ENCODE measurements around the gene NPAT.
"Not testable (repeated sequence)": the region's sequence is repeated elsewhere in the genome, so short reads cannot be mapped to it uniquely, and the experiment has no call there.

Gene NPAT

DNA sequence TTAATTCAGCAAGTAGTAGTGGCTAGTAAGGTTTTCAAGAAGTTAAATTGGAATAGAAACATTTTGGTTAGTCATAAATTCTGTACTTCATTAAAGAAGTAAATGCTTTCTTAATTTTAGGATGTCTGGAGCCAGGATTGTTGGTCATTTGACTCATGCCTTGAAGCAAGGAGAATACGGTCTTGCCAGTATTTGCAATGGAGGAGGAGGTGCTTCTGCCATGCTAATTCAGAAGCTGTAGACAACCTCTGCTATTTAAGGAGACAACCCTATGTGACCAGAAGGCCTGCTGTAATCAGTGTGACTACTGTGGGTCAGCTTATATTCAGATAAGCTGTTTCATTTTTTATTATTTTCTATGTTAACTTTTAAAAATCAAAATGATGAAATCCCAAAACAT, 75.3 kb downstream of the NPAT start:
- no peak for DNase-seq

DNA sequence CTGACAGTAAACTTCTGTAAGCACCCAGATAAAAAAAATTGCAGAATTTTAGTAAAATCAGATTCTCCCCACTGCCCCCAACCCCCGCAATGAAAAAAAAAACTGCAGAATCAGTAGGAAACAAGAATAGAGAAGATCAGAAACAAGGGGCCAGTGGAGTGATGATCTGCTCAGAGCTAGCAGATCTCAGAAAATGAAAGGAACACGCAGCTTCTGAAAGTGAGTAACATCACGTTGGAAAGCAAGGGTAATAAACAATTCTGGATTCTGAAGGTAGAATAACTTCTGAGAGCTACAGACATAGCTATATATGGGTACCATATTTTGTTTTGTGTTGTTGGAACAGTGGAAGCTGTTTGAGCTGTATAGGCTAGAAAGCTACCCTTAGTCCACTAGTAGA, 77.8 kb downstream of the NPAT start:
- DNase-seq, result no peak

- DNase-seq, result no peak
These were observed 80.1 kb downstream of the NPAT start for GRCh38 chr11:108142304-108142703.

DNA sequence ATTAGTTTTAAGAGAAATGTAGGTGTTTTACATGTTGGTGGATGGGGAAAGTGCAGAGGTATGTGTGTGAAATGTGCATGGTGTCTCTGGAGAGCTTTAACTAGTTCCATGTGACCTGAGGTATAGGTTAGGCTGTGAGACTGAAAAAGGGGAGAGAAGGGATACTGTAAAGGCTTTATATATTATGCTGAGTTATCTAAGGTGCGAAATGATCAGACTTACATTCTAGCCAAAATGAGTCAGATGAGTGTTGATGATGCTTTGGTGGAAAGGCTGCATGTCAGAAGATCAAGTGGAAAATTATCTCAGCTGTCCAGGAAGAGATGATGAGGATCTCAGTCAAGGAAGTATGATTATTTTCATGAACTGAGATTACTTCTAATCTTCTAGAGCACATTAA, 85.2 kb downstream of the NPAT start:
- no peak for DNase-seq

- DNase-seq, result no peak
These were observed 86.4 kb downstream of the NPAT start for GRCh38 chr11:108135845-108136544.

DNA sequence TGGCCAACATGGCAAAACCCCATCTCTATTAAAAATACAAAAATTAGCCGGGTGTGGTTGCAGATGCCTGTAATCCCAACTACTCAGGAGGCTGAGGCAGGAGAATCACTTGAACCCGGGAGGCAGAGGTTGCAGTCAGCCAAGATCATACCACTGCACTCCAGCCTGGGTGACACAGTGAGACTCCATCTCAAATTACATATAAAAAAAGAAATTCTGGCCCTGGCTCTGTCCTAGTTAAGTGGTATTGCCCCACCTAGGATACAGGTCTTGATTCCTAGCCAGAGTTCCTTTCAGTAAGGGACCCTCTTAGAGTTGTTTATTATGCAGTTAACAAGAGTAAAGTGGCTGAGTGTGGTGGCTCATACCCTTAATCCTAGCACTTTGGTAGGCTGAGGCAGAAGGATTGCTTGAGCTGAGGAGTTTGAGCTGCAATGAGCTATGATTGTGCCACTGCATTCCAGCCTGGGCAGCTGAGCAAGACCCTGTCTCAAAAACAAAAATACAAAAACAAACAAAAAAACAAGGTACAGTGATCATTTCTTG, 89.4 kb downstream of the NPAT start:
- not testable (repeated sequence) for DNase-seq

DNA sequence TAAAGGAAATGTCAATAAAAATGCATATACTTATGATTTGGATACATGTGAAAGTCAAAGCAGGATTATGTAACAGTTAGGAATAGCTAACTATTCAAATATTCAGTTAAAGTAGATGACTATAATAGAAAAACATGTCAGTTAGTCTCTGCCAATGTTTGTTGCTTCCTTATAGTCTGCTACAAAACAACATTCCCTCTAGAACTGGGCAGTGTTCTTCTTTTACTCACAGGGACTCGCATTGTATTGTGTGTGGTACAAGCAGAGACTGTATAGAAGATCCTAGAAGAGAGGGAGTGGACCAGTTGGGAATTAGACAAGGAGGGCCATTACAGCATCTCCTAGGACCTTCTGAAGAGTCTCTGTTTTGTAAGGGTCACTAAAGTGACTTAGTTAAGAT, 90.4 kb downstream of the NPAT start:
- no peak for DNase-seq

DNA sequence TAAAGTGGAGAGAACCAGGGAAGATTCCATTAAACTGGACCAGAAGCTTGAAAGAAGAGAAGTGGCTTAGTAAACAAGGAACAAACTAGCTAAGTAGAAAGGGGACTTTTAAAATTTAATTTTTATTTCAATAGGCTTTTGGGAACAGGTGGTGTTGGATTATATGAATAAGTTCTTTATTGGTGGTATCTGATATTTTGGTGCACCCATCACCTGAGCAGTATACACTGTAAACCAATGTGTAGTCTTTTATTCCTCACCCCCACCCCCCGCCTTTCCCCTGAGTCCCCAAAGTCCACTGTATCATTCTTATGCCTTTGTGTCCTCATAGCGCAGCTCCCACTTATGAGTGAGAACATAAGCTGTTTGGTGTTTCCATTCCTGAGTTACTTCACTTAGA, 93.7 kb downstream of the NPAT start:
- DNase-seq, result no peak

DNA sequence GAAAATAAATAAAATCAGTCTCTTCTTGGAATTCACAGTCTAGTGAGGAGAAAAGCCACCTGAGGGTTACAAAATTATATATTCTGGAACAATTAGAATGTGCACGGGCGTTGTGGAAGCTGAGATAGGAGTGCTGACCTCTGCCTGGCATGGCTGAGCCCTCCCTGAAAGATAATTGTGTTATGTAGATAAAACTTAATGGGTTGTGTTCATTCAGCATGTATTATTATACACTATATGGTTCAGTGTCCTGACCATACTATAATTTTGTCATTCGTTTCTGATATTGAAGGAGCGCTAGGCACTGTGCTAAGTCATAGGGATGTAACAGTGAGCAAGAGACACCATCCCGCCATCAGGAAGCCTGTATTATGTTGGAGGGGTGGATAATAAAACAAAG, 97.3 kb downstream of the NPAT start:
- DNase-seq, result no peak

DNA sequence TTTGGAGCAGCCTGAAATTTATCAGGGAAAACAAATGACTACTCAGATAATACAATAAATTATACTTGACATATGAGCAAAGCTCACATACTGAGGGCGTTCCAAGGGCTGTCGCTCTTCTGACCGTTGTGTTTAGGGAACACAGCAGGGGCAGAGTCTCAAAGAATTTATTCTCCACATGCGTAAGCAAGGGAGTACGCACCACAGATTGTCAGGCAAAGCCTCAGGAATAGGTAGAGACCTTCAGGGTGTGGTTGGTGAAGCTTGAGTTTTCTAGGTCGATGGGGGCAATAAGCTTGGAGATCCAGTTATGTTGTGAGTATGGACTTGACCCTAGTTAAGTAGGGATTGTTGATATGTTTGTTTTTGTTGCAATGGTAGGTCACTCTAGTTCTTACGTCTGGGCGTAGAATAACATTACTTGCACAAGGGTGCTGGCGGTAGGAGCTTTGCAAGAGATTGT, 100.2 kb downstream of the NPAT start:
- DNase-seq, result no peak

GRCh38 chr11:108121274-108122155, 100.9 kb downstream of the NPAT start, which contains the start of gene ACAT1:
ACAT1 (plus strand) TSS chr11:108121567; CDS start chr11:108121607, 40 bp downstream.
- peak; percentile 97 for DNase-seq

- not testable (repeated sequence) for DNase-seq
These were observed 101.5 kb downstream of the NPAT start for GRCh38 chr11:108120936-108121273.

GRCh38 chr11:108117746-108118371, 104.6 kb downstream of the NPAT start:
- DNase-seq, result no peak

DNA sequence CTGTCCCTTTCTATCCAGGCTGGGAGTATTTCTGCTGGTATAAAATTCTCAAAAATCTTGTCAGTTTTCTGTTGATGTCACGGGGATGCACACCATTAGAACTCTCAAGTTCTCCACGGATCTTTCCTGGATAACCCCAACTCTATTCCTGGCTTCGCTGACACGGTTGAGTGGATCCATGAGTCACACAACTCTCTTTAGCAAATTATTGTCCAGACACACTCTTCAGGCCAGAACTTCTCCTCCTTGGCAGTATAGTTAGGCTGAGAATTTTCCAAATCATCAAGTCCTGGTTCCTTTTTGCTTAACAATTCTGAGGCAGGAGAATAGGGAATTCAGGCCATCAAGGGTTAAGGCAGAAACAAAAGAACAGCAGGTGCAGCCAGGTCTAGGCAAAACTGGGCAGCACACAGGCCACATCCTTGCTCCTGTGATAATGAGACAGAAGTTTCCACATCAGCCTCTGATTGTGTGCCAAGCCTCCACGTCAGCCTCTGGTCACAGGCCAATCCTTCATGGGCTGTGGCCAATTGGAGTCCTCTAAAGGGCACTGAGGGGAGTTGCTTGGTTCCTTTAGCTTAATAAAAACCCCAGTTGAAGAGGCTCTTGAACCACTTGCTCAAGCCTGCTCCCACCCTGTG, 106.8 kb downstream of the NPAT start:
- no peak for DNase-seq

DNA sequence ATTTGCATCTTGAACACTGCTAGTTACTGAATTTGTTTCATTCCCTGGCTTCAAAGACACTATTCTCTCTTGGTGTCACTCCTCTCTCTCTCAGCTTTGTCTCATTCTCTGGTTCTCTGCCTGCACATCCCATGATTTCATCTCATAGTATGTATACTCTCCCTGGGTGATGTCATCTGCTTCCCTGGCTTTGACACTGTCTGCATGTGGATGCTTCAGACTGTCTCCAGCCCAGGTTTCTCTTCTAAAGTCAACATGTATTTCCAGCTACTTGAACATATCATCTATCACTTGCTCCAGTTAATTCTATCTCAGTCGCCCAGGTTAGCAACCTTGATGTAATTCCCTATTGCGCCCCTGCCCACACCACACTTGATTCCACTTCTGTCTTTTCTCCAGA, 110.4 kb downstream of the NPAT start:
- no peak for DNase-seq

GRCh38 chr11:108111126-108111525, 111.3 kb downstream of the NPAT start:
- no peak for DNase-seq
